Hepatocyte (in vitro differentiated cells): ENCODE results near the gene SCN1A. TPM values are rescaled to one million over a fixed set of nuclear protein-coding genes. Genes with fewer than 3 reads are reported as not detected.

Experiments used
- DNase-seq: peaks from one replicate; pipeline ENCODE4 v3.0.0-alpha.2; 2016; ENCODE audit warnings: low spot score
- H2AFZ ChIP-seq: fragments of 200-600 bp; sonication (generic); 2 replicates; pipeline ENCODE4 v1.6.0; 2016; ENCODE audit warnings: antibody characterized with exemption, mild to moderate bottlenecking
- H3K27ac ChIP-seq: fragments of 200-600 bp; sonication (generic); 2 replicates; pipeline ENCODE4 v1.5.1; 2016; ENCODE audit warnings: mild to moderate bottlenecking
- H3K27me3 ChIP-seq: fragments of 200-600 bp; sonication (generic); 2 replicates; pipeline ENCODE4 v1.6.1; 2016
- H3K36me3 ChIP-seq: fragments of 200-600 bp; sonication (generic); replicated peaks from 2 replicates; pipeline ENCODE4 v1.5.1; 2016; ENCODE audit warnings: low read depth; ENCODE audit not compliant: insufficient read depth
- H3K4me1 ChIP-seq: fragments of 200-600 bp; sonication (generic); 2 replicates; pipeline ENCODE4 v1.5.1; 2016; ENCODE audit warnings: mild to moderate bottlenecking, moderate library complexity; ENCODE audit not compliant: insufficient read depth
- H3K4me2 ChIP-seq: fragments of 200-600 bp; sonication (generic); 2 replicates; pipeline ENCODE4 v1.6.0; 2016
- H3K4me3 ChIP-seq: fragments of 200-600 bp; sonication (generic); 2 replicates; pipeline ENCODE4 v1.5.1; 2016; ENCODE audit warnings: mild to moderate bottlenecking
- H3K79me2 ChIP-seq: fragments of 200-600 bp; sonication (generic); 2 replicates; pipeline ENCODE4 v1.6.0; 2017; ENCODE audit warnings: mild to moderate bottlenecking
- H3K9me2 ChIP-seq: fragments of 200-600 bp; sonication (generic); replicated peaks from 2 replicates; pipeline ENCODE4 v1.6.0; 2017; ENCODE audit warnings: mild to moderate bottlenecking; ENCODE audit not compliant: insufficient read depth
- H3K9me3 ChIP-seq: fragments of 200-600 bp; sonication (generic); 2 replicates; pipeline ENCODE4 v1.5.1; 2016; ENCODE audit warnings: low read depth, mild to moderate bottlenecking
- H4K20me1 ChIP-seq: fragments of 200-600 bp; sonication (generic); 2 replicates; pipeline ENCODE4 v1.6.0; 2016; ENCODE audit warnings: mild to moderate bottlenecking; ENCODE audit not compliant: insufficient read depth, poor library complexity, severe bottlenecking
- CTCF ChIP-seq: fragments of 200-600 bp; sonication (generic); IDR thresholded peaks from 2 replicates; pipeline ENCODE4 v1.5.1; 2016; ENCODE audit warnings: antibody characterized with exemption, mild to moderate bottlenecking; ENCODE audit not compliant: poor library complexity
- EZH2 ChIP-seq: fragments of 200-600 bp; sonication (generic); IDR thresholded peaks from 2 replicates; pipeline ENCODE4 v1.6.1; 2016; ENCODE audit warnings: antibody characterized with exemption, mild to moderate bottlenecking, borderline replicate concordance
- EZH2phosphoT487 ChIP-seq: fragments of 200-600 bp; sonication (generic); IDR thresholded peaks from one replicate; pipeline ENCODE4 v1.6.1; 2018; ENCODE audit warnings: antibody characterized with exemption, mild to moderate bottlenecking, low read depth, moderate library complexity; ENCODE audit not compliant: unreplicated experiment, severe bottlenecking
- WGBS: methylation state at CpG from one replicate; pipeline ENCODE4 v1.1.6; 2016; ENCODE audit warnings: low lambda C conversion rate; ENCODE audit errors: missing lambda C conversion rate; 5-methylcytosine and 5-hydroxymethylcytosine counted together
- polyA plus RNA-seq: library from polyadenylated mRNA; unstranded; fragments of >200 nt; fragmentation: Nextera tagmentation; extraction: Ambion mirVana; gene quantifications from 2 replicates; pipeline ENCODE4 v1.2.1, GENCODE V29; 2016
- total RNA-seq: library from RNA; depleted of rRNA; stranded (reverse); fragments of >200 nt; gene quantifications from 2 replicates; pipeline ENCODE4 v1.2.3, GENCODE V29; 2014

The SCN1A gene
- total and polyA plus RNA-seq, 2 experiments from 2014 or later = 0.03 TPM; not detected in 1

- no peak overlapping the region for H3K4me3 ChIP-seq
- no peak for TF ChIP-seq EZH2phosphoT487
- no peak for TF ChIP-seq CTCF
- no peak for TF ChIP-seq EZH2
- no peaks in the 10 kb centered on the region for H3K79me2 ChIP-seq
- no peak overlapping the region for H2AFZ ChIP-seq
- no peaks in the 10 kb centered on the region for H3K27me3 ChIP-seq
- H3K9me2 ChIP-seq = no peaks in the 10 kb centered on the region
- no peaks in the 10 kb centered on the region for H3K9me3 ChIP-seq
- no peaks in the 10 kb centered on the region for H4K20me1 ChIP-seq
- no peak for DNase-seq
- WGBS = 68% methylated on average over 1 of the region's 1 CpG
- no peaks in the 10 kb centered on the region for H3K4me1 ChIP-seq
- no peak overlapping the region for H3K27ac ChIP-seq
- H3K4me2 ChIP-seq = no peak overlapping the region
- no peaks in the 10 kb centered on the region for H3K36me3 ChIP-seq
Measured at GRCh38 chr2:166042356-166042755, 85.5 kb downstream of the SCN1A start.

GRCh38 chr2:166041613-166042012 lies 86.2 kb downstream of the SCN1A start:
- Histone ChIP-seq H3K79me2 (no peaks in the 10 kb centered on the region), H3K4me1 (no peaks in the 10 kb centered on the region), H3K27me3 (no peaks in the 10 kb centered on the region), H2AFZ (no peak overlapping the region), H3K9me3 (no peaks in the 10 kb centered on the region), H3K27ac (no peak overlapping the region), H3K36me3 (no peaks in the 10 kb centered on the region), H3K4me2 (no peak overlapping the region), H4K20me1 (no peaks in the 10 kb centered on the region), H3K9me2 (no peaks in the 10 kb centered on the region), H3K4me3 (no peak overlapping the region)
- 100% methylated on average over 1 of the region's 1 CpG for WGBS
- no peak for TF ChIP-seq EZH2
- TF ChIP-seq CTCF = no peak
- TF ChIP-seq EZH2phosphoT487 = no peak
- no peak for DNase-seq

GRCh38 chr2:166032361-166032760 lies 95.5 kb downstream of the SCN1A start:
- no peak overlapping the region for H2AFZ ChIP-seq
- no peaks in the 10 kb centered on the region for H4K20me1 ChIP-seq
- H3K4me1 ChIP-seq = no peaks in the 10 kb centered on the region
- no peak overlapping the region for H3K27ac ChIP-seq
- no peaks in the 10 kb centered on the region for H3K9me3 ChIP-seq
- WGBS = 14% methylated on average over 1 of the region's 1 CpG
- no peaks in the 10 kb centered on the region for H3K36me3 ChIP-seq
- H3K4me3 ChIP-seq = no peak overlapping the region
- H3K9me2 ChIP-seq = no peaks in the 10 kb centered on the region
- TF ChIP-seq EZH2phosphoT487 (no peak), CTCF (no peak), EZH2 (no peak)
- H3K4me2 ChIP-seq = no peak overlapping the region
- no peaks in the 10 kb centered on the region for H3K79me2 ChIP-seq
- no peak for DNase-seq
- no peaks in the 10 kb centered on the region for H3K27me3 ChIP-seq

GRCh38 chr2:166031054-166031453 lies 96.8 kb downstream of the SCN1A start:
- no peak overlapping the region for H3K27ac ChIP-seq
- no peaks in the 10 kb centered on the region for H3K36me3 ChIP-seq
- no peaks in the 10 kb centered on the region for H3K9me3 ChIP-seq
- no peak overlapping the region for H2AFZ ChIP-seq
- no peak overlapping the region for H3K4me2 ChIP-seq
- TF ChIP-seq EZH2phosphoT487 (no peak), EZH2 (no peak), CTCF (no peak)
- H3K9me2 ChIP-seq = no peaks in the 10 kb centered on the region
- no peak for DNase-seq
- H3K27me3 ChIP-seq = no peaks in the 10 kb centered on the region
- 87% methylated on average over 2 of the region's 2 CpGs for WGBS
- H3K4me1 ChIP-seq = no peaks in the 10 kb centered on the region
- H3K4me3 ChIP-seq = no peak overlapping the region
- H3K79me2 ChIP-seq = no peaks in the 10 kb centered on the region
- no peaks in the 10 kb centered on the region for H4K20me1 ChIP-seq
